AG04449 (cell line): ENCODE data around the gene YWHAH.

ENCODE experiments used
- CTCF ChIA-PET: fragments of 350-600 bp; formaldehyde crosslinking; extraction: SDS; loops from one replicate; lab custom pipeline; 2021; ENCODE audit warnings: antibody characterized with exemption; lab: Yijun Ruan, JAX
- POLR2A ChIA-PET: fragments of 400-600, 350-600 bp; formaldehyde crosslinking; extraction: SDS; loops from one replicate; lab custom pipeline; 2020; ENCODE audit warnings: antibody characterized with exemption, inconsistent platforms; lab: Yijun Ruan, JAX
- DNase-seq: peaks from one replicate; pipeline ENCODE4 v3.0.0-alpha.2; 2010; ENCODE audit warnings: low read depth, low spot score
- H3K4me3 ChIP-seq: 2 replicates; pipeline ENCODE4 v1.5.1; 2011; ENCODE audit warnings: low read depth, mild to moderate bottlenecking, control low read depth, low read length
- TF ChIP-seq, protein P1 (sequence below): IDR thresholded peaks from one replicate; pipeline ENCODE4 v1.5.1; 2011; ENCODE audit warnings: mild to moderate bottlenecking, moderate library complexity, low read length, control low read depth, inconsistent platforms; ENCODE audit not compliant: insufficient read depth; ENCODE audit errors: missing control alignments

The YWHAH gene

DNA sequence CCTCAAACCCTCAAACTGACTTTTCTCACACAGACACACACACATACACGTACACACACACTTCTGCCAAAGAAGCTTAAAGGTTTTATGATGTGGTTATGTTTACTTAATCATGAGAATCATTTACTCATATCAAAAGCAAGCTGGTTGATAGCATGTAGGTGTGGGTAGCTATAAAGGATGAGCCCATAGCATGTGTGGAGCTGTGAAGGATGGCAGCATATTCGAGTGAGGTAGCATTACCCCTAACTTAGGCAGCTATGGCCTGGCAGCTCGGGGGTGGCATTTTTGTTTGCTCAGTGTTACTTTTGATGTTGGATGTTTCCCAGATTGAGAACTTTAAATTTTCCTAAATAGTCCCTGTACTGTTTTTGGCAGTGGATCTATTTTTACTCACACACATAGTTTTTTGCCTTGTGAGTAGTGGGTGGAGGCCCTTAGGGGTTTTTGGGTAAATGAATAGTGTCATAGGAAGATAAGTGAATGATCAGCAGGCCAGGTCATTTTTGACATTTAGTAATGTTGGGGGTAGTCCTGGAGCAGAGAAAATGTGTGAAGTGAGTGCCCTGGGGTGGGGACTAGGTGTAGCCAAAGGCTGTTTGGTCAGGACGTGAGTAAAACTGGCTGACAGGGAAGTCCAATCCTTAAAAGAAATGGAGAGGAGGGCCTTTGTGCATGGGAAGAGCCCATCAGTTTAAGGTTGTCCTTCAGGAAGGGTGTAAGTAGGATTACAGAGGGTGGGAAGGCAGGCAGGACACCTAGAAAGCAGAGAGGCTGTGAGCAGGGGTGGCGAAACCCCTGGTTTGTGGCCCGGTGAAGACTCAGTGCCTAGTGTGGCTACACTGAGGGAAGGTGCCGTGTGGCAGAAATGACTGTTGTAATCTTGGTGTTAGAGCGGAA lies 7.1 kb downstream of the YWHAH start:
- ChIA-PET CTCF (interaction anchor here (0.9 to 2.6 kb wide), 5 partner anchors 8 to 316 kb away, joined by 3 to 18 read pairs (median 3); no protein-coding TSS in a partner anchor), POLR2A (no interaction called here)
- DNase-seq, result no peak
- TF ChIP-seq, protein P1, sequence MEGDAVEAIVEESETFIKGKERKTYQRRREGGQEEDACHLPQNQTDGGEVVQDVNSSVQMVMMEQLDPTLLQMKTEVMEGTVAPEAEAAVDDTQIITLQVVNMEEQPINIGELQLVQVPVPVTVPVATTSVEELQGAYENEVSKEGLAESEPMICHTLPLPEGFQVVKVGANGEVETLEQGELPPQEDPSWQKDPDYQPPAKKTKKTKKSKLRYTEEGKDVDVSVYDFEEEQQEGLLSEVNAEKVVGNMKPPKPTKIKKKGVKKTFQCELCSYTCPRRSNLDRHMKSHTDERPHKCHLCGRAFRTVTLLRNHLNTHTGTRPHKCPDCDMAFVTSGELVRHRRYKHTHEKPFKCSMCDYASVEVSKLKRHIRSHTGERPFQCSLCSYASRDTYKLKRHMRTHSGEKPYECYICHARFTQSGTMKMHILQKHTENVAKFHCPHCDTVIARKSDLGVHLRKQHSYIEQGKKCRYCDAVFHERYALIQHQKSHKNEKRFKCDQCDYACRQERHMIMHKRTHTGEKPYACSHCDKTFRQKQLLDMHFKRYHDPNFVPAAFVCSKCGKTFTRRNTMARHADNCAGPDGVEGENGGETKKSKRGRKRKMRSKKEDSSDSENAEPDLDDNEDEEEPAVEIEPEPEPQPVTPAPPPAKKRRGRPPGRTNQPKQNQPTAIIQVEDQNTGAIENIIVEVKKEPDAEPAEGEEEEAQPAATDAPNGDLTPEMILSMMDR, result no peak
- H3K4me3 ChIP-seq, result no peak overlapping the region

DNA sequence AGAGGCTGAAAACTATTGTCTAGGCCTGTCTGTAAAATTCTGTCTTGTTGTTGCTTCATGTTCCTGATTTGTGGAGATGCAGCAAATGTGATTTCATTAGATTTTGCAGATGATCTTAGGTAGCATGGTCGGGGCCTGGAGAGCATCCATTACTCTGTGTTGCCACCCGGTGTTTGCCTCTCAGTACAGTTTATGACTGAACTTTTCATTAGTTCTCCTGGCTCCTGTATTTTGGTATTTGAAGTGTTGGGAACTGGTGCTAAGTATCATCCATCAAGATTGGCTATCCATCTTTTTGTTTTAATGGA lies 7.7 kb downstream of the YWHAH start:
- DNase-seq, result no peak
- POLR2A ChIA-PET, result interaction anchor here (0.9 kb wide), 1 partner anchor 10 kb away, joined by 3 read pairs; no protein-coding TSS in a partner anchor
- TF ChIP-seq, protein P1, result no peak
- H3K4me3 ChIP-seq, result no peak overlapping the region
- CTCF ChIA-PET, result interaction anchor here (1.3 to 2.9 kb wide), 4 partner anchors 18 to 395 kb away, joined by 3 to 14 read pairs (median 8); no protein-coding TSS in a partner anchor

DNA sequence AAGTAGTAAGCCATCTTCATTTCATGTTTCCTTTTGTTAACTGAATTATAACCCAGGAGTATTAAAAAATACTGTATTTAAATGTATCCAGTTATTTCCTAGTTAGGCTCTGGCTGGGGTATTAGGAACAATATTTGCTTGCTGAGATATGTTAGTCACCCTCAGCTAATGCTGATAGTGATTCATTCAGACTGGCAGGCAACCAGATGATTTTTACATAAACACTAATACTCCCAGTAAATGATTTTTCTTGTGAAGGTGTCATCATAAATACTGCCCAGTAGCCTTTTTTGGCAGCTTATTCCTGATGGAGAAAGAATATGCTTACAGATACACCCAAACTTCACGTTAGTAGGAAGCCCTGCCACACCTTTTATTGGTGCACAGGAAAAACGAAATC lies 8.1 kb downstream of the YWHAH start:
- TF ChIP-seq, protein P1, result no peak
- peak; percentile 67 for DNase-seq
- ChIA-PET CTCF (interaction anchor here (0.9 to 2.9 kb wide), 6 partner anchors 18 to 396 kb away, joined by 3 to 14 read pairs (median 4); no protein-coding TSS in a partner anchor), POLR2A (interaction anchor here (0.9 kb wide), 1 partner anchor 9 kb away, joined by 3 read pairs; no protein-coding TSS in a partner anchor)
- no peak overlapping the region for H3K4me3 ChIP-seq

DNA sequence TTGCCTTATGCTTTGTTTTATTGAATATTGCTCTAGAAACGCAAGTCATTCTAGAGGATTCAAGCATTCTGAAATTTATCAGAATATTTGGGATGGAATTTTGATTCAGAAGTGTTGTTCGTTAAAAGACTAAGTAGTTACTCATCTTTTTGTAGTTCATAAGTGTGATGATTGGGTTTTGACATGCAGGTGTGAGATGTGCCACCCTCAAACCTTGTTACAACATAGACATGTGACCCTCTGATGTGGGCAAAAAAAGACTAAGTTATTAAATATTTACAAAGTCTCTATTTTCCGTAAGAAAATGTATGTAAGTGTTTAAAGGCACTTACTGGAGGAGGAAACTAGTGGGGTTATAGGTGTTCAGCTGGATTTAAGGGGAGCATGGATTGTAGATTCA lies 8.9 kb downstream of the YWHAH start:
- ChIA-PET POLR2A (no interaction called here), CTCF (interaction anchor here (0.9 to 2.9 kb wide), 6 partner anchors 17 to 397 kb away, joined by 3 to 14 read pairs (median 4); no protein-coding TSS in a partner anchor)
- TF ChIP-seq, protein P1, result no peak

DNA sequence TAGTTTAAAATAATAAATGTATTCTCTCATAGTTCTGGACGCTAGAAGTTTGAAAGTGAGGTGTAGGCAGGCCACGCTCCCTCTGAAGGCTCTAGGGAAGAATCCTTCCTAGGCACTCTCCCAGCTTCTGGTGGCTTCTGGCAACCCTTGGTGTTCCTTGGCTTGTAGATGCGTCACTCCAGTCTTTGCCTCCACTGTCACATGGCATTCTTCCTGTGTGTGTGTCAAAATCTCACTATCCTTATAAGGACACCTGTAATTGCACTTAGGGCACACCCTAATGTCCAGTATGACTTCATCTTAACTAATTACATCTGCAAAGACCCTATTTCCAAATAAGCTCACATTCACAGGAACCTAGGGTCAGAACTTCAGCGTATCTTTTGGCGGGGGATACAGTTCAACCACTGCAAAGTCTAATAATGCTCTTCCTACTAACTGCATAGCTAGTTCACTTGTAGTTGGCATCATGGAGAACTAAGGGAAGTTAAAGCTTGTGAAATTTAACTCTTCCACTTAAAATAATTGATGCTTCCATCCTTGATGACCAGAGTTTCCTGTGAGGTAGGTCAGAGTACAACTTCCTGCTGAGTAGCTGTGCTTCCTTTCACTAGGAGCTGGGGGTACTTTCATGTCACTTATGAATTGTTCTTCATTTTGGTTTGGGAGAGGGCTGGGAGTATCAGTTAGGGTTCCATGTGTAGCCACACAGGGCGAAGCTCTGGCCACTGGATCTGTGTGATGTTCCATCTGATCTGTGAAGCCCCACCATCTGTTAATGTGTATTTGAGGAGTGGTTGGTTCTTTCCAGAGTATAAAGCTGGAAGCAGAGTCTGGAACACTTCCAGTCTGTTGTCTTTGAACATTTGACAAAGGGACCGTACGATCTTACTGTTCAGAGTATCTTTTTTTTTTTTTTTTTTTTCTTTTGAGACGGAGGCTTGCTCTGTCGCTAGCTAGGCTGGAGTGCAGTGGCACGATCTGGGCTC lies 10.5 kb downstream of the YWHAH start:
- POLR2A ChIA-PET, result interaction anchor here (1.2 kb wide), 1 partner anchor 14 kb away, joined by 3 read pairs; no protein-coding TSS in a partner anchor

More for the DNA sequence above, 8.9 kb downstream of the YWHAH start:
- DNase-seq, result no peak
- H3K4me3 ChIP-seq, result no peak overlapping the region

More for the DNA sequence above, 10.5 kb downstream of the YWHAH start:
- TF ChIP-seq, protein P1, result no peak
- DNase-seq, result no peak
- H3K4me3 ChIP-seq, result no peak overlapping the region
- CTCF ChIA-PET, result interaction anchor here (0.7 to 8.6 kb wide), 6 partner anchors 17 to 393 kb away, joined by 3 to 89 read pairs (median 3); no protein-coding TSS in a partner anchor
